GM10847 (cell line): ENCODE measurements around the gene CHMP6.

ENCODE experiments used
- POLR2A ChIP-seq: IDR thresholded peaks from 2 replicates; pipeline ENCODE4 v1.6.1; 2011; ENCODE audit not compliant: insufficient read length; ENCODE audit errors: extremely low read depth

The CHMP6 gene

GRCh38 chr17:80990921-80991644, 558 bp upstream of the CHMP6 start:
- TF ChIP-seq POLR2A: no peak

- TF ChIP-seq POLR2A: no peak
Measured at GRCh38 chr17:80992077-80992947, 671 bp downstream of the CHMP6 start.

- no peak for TF ChIP-seq POLR2A
Measured at GRCh38 chr17:80992948-80993624, 1.4 kb downstream of the CHMP6 start.

DNA sequence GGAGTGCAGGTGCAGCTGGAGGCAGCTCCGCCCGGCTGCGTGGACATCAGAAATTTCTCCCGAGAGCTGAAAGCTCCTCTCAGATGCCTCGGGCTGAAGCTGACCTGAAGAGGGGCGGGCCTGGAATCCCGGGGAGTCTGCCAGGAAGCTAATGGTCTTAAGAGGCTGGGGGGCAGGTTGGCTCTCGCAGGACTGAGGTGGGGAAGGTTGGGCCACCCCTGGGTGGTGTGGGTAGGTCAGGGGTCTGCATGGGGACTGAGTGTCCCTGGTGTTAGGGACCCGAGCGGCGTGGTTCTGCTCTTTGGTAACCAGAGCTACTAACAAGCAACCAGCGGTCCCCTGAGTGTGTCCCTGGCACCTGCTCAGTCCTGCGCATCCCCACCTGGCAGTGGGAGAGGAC, 3.5 kb downstream of the CHMP6 start:
- TF ChIP-seq POLR2A: no peak

DNA sequence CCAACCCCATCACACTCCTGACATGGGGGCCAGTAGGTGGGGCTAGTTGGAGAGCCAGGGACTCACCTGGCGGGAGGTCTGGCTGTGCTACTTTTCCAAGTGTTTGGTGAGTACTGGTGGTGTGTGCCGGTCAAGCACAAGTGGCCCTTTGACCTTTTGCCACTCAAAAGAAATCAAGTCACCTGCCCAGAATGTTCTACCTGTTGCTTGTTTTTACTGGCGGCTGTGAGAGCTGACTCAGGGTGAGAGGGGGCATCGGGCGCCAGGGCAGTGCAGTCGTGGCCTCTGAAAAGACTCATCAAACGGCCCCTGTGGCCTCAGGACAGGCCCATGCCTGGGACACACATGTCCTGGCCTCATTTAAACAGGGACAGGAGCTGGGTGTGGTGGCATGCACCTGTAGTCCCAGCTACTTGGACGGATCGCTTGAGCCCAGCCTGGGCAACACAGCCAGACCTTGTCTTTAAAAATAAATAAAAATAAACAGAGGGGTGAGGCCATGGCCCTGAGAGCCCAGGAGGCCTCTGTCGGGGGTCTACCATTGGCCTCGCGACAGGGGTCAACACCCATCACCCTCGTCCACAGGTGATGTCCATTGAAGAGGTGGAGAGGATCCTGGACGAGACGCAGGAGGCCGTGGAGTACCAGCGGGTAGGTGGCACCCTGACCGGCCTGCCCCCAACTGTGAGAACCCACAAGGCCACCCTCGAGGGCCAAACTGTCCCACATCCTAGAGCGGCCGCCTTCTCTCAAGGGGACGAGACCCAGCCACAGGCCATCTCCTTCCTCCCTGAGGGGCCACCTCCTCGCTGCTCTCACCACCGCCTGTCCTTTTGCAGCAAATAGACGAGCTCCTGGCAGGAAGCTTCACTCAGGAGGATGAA, 5.0 kb downstream of the CHMP6 start:
- TF ChIP-seq POLR2A: no peak

DNA sequence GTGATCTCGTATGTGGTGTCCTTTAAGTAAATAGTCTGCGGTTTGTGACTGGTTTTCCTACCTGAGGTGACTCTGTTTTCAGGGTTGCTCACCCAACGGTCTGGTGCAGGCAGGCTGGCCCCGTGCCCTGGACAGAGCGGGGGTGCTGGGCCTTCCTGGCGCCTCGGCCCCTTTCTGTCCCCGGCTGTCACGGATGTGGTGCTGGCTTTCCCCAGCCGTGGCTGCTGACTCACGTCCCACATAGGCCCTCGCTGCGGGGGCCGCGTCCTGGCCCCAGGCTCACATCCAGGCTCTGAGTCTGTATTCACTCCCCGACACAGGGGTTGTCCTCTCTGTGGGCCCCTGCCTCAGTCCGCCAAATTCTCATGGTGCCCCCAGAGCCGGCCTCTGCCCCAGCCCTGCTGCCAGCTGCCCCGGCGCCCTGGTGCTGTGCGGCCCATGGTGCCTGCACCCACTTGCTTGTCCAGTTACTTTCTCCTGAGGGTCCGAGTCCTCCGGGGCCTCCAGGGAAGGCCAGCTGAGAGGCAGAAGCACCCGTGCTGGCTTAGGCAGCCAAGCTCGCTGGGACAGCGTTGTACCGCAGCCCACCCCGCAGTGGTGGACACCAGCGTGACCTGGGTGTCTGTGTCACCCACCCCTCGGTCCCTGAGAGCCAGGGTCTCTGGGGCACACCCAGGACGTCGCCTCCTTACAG, 5.9 kb downstream of the CHMP6 start:
- no peak for TF ChIP-seq POLR2A

GRCh38 chr17:80998118-80998747, 6.6 kb downstream of the CHMP6 start:
- TF ChIP-seq POLR2A: no peak

DNA sequence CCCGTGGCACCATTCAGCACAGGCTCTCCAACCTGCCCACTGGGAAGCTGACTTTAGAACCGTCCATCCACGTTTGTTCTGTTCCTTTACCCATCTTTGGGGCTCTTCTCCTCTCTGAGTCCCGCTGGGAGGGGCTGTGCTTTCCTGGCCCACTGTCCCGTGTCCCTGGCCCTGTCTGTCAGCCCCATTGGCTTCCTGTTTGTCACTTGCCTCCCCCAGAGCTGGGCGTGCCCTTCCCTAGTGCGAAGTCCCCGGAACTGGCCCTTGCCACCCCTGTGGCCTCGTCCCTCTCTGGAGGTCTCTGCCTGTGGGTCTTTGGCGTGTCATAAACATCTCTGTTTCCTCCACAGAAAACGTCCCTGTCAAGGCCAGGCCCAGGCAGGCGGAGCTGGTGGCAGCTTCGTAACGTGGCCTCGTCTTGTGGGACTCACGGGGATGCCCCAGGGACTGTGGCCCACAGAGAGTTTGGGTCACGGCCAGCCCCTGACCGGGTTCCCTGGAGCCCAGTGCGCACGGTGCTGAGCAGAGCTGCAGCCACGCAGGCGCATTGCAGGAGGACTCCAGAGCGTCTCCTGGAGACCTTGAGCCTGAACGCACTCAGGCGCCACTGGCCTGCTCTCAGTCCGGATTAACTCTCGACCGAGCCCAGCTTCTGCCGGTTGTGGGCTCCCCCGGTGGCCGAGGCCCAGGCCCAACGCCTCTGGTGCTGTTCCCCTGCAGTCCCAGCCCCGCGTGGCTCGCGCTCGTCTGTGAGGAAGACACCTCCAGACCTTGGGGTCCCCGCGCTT, 7.3 kb downstream of the CHMP6 start:
- no peak for TF ChIP-seq POLR2A

GRCh38 chr17:80999536-81000333, 8.1 kb downstream of the CHMP6 start:
- TF ChIP-seq POLR2A: no peak

GRCh38 chr17:81000334-81000630, 8.6 kb downstream of the CHMP6 start:
- no peak for TF ChIP-seq POLR2A

GRCh38 chr17:81000631-81001357, 9.2 kb downstream of the CHMP6 start:
- no peak for TF ChIP-seq POLR2A

- TF ChIP-seq POLR2A: no peak
Measured at GRCh38 chr17:81002013-81002384, 10.4 kb downstream of the CHMP6 start.
